GM18499 (cell line): ENCODE results near the gene FRMD3.

Experiments
- ATAC-seq: cut with Tn5 transposase; IDR thresholded peaks from one replicate; pipeline ENCODE4 v1.9.1; 2021; ENCODE audit warnings: moderate number of reproducible peaks; ENCODE audit not compliant: insufficient read depth, unreplicated experiment

The FRMD3 gene

DNA sequence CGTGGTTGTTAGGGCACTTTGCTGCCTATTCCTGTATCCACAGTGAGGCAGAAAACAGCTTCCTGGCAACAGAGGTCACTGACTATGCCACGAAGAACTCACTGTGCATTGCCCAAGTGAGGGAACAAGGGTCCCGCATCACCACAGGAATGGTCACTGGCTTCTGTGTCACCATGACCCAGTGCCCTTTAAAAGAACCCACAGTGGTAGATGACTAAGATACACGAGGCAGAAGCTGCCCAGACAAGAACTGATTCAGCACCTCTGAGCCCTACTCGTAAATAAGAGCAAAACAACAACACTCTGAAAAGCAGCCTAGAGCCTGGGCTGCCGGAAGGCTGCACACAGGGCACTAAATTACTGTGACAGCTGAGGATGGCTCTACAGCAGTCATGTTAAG, 238.6 kb downstream of the FRMD3 start:
- no peak for ATAC-seq

DNA sequence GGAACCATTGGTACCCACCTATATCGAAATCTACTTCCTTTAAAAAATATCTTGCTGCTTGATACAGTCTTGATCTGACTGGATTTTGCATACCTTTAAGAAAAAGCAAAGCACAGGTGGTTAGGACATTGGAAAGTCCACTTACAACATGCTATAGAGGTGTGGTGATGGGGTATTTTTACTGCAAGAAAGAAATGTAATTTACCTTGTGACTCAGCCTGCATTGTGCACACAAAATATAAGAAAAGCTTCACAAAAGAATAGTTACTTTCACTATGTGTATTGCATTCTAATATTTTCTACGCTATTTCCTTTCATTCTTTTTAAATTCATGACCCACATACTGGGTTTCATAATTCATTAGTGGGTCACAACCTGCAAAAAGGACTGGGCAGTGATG, 239.1 kb downstream of the FRMD3 start:
- no peak for ATAC-seq

DNA sequence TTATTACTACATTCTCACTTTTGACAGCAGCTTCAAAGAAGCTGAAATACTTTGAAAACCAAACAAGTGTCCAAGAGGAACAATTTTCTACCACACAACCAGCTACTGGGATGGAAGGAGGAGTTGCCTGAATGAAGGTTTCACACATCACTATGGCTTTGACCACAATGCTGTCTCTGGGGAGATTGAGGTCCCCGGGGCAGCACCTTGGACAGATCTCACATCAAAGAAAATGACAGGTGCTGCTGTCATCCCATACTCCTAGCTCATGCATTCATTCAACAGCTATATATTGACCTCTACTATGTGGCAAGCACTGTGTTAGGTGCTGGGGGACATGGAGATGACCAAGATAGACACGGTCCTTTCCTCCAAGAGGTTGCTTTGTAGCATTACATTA, 242.1 kb downstream of the FRMD3 start:
- no peak for ATAC-seq

DNA sequence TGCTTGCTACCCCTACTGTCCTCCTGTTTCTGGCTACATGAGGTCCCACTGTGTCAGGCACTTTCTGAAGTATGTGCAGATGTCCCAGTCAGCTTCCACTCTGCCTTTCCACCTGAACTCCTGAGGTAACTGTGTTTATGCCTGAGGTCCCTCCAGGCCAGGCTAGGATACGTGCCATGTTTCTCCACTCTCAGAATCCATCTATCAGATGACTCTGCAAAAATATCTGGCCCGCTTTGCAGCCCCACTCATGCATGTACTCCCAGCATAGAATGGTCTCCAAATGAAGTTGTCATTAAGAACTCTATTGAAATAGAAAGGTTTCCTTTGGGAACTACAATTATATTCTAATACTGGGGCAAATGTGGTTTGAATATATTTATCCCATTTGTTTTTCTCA, 243.4 kb downstream of the FRMD3 start:
- no peak for ATAC-seq

DNA sequence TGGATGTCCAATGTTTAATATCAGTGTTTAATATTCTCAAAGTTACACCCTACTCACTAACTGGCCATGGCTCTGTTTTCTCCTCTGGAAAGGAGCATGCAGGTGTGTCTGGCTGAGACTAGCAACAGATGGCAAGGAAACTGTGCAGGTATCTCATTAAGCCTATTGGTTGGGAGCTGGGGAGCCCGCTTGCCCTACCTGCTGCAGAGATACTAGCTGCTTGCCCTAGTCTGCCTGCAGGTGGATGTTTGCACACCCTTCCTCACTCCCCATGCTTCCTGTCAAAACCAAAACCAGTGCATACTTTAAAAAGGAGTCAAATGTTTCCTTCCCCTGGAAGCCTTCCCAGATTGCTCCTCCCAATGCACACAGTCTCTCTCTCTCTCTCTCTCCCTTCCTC, 247.0 kb downstream of the FRMD3 start:
- ATAC-seq = no peak

DNA sequence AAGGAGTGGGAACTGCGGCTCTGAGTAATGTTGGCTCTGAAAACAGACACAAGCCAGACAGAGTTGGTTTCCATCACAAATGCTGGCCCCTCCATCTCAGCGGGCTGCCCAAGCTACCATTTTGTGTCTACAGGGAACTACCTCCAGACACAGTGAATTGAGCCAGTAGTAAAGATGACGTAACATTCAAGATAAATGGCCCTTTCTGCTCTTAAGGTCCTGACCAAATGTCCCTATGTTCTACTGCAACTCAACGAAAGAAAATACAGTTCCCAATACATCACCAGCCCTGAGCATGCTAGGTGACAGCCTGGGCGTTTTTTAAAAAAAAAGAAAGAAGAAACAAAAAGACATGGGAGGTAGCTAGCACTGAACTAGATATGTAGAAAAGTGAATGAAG, 247.5 kb downstream of the FRMD3 start:
- ATAC-seq = no peak

DNA sequence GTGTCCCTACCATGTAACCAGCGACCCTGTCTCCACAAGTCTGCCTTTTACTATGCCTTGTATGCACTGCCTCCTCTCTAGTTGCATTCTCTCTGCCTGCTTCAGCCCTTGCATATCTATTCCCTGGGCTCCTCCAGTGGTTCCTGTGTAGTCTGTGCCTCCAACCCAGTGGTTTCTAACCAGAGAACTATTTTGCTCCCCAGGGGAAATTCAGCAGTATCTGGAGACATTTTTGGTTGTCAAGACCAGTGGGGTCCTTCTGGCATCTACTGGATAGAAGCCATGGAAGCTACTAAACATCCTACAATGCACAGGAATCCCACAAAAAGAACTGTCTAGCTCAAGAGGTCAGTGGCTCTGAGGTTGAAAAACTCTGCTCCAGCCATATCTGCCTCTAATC, 251.2 kb downstream of the FRMD3 start:
- no peak for ATAC-seq

DNA sequence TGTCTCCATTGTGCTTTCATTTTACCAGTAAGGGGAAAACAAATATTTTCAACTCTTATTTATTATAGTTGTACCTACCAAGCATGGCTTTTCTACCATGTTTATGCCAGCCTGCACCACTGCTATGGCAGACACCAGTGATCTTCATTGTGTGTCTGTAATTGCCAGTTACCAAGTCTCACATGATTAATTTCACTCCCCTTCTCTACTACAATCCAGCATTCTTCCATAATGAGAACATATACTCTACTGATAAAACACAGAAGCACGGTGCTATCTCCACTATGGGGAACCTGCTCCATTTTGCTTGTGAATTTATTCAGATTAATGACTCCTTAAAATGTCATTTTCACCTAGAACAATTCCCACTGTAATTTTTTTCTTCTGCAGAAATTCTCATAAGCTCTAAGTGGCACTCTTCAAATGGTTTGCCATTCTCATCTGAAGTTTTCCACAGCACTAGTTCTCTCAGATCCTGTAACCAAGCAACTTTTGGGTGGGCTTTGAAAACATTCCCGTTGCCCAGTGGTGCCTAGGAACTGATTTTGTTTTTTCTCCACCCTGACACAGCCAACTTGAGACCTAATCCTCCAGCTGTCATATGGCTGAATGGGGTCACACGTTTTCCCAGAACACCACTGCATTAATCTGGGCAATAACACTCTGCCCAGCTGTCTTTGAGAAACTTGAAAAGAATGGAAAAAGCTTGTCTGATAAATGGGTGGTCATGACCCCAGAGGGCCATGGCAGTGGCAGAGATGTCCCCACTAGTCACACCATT, 252.6 kb downstream of the FRMD3 start:
- no peak for ATAC-seq

DNA sequence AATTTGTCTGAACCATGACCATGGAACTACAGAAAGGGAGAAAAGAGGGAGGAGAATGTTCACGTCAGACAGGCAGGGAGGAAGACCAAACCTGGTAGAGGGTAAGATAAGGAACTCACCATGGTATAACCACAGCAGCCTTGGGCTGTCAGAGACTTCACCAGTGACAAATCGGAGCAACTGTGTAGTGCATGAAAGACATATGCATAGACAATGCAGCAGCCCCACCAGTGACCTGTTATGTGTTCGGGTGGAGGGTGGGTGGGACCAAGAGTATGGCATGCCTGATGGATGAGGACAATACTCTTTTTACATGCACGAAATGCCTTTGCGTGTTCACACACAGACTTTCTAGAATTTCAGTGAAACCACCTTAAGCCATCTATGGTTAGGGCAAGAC, 253.5 kb downstream of the FRMD3 start:
- ATAC-seq = no peak

DNA sequence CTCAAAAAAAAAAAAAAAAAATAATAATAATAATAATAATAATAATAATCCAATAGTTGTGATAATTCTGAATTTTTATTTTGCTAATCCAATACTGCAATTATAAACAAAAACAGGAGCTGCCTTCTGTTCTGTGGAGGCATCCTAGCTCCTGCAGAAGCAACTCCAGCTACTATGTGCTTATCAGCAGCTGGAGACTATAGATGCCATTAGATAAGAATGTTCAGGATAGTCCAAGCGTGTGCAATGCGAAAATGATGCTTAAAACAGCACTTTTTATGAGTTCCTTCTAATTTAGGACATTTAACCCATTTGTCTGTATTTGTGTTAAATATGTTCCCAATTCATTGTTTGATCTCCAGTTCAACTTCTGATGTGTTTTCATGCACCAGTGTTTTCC, 254.7 kb downstream of the FRMD3 start:
- no peak for ATAC-seq

DNA sequence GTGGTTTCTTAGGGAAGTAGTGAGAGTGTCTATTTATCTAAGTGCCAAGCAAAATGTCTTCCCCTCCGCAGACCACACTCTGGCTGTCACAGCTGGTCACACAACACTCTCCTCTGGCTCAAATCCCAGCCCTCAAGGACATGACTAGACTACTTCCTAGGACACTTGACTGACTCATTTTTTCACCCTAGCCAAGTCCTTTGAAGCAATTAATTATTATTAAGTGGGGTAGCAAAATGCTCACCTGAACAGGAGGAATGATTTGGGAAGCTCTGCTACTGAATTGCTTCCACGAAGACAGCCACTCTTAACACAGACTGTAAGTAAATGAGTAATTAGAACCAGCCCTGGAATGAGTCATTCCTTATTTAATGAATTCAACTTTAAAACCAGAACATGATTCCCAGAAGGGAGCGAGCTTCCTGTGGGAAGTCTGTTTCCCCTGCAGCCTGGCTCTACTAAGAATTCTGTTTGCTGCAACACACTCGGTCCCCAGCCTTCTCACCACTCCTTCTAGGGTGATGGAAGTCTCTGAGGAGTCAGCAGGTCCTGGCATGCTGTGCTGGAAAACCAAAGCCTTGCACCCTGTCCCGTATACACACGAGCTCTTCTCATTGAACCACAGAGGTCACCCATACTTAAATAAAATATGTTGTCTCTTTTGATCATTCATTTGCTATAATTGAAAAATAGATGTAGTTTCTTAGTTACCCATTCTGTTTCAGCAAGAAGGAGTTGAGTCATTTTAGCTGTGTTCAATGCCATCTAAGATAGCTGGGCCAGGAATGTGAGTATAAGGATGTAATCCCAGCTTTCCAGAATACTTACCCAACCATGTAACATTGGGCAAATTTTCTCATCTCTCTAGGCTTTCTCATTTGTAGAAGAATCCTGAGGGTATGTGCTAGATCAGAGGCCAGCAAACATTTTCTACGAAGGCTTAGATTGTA, 256.6 kb downstream of the FRMD3 start:
- no peak for ATAC-seq

DNA sequence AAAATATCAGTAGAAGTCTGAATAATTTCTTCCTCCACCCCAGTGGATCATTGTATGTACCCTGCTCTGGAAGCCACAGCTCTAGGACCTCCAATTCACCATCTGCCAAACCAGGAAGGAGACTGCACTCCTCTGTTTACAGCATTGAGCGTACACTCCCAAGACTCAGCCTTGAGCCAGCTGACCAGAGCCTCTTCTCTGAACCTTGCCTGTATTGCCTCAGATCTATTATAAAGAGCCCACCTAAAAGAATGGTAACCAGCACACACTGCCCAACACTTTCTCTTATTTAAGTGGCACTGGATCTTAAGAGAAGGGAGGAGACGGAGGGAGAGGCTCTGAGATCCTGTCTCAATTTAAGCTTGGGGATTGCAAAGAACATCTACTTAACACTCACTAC, 257.4 kb downstream of the FRMD3 start:
- ATAC-seq = no peak

DNA sequence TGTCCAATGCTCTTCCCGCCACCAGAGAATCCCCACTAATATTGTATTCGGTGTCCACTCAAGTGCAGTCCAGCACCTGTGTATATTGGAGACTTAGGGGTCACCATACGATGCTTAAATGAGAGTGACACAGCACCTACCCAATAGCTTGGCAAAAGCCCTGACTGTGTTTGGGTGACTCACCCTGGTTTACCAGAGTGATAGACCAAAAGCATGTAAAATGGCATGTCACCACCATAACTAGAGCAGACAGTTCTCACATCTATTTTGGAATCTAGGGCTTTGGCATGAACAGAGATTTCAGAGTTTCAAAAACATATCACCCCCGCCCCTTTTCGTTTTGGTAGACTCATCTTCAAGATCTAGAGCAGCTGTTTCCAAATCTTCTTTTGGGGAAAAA, 257.9 kb downstream of the FRMD3 start:
- no peak for ATAC-seq

DNA sequence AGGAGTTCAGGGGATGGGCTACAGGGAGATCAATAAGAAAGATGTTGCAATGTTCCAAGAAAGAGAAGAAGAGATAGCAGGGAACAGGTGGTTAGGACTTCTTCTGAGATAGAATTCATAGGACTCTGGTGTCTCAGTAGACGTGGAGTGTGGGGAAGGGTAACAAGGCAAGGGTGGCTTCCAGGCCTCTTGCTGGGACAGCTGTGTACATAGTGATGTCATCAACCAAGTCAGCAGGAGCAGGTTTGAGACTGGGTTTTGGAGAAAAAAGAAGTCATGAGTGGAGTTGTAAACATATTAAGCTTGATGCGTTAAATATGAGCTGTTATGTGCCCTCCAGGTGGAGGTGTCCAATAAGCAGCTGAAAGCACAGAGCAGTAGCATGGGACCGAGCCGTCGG, 263.4 kb downstream of the FRMD3 start:
- no peak for ATAC-seq

DNA sequence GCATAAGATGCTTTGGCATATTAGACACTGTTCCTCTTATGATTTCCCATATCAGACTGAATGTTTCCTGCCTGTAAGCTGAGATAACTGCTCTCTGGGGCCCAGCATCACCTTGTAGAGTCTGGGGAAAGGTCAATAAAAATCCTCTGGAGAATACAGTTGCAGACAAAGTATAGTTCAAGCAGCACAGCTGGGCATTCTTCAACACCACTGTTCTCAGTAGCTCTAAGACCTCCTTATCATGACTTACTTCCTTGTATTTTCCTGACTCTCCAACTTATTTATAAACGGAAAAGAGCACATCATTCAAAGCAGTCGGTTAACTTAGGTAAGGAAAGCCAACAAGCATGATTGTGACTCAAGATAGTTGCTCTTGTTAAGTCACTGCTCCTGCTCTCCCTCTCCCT, 266.5 kb downstream of the FRMD3 start:
- ATAC-seq = no peak

DNA sequence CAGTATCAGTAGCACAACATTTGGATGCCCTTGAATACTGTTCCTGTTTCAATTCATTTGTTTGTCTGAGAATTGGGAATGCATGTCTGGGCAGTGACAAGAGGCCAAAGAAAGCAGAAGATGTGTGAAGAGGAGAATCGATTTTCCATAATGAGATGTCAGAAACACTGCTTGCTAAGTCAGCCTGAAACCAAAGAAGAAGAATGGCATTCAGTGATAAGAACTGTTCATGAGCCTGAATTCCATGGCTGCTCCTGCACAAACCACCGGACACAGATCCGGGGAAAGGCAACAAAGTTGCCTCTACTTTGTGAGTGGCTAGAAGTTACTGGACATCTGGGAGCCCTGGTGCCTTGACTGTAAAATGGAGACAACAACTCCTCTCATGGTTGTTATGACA, 268.1 kb downstream of the FRMD3 start:
- ATAC-seq = no peak

DNA sequence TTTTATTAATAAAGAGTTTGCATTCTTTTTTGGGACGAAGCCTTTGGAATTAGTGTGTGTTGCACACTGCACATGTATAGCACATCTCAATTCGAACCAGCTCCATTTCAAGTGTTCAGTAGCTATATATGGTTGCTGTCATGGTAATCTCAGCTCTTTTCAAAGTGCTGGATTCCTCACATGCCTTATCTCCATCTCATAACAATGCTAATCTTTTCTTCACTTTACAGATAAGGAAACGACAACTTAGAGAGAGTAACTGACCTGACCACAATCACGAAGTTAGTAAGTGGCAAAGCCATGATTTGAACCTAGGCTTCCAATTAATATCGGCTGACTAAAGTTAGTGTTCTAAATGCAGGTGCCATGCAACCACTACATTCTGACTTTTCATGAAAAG, 270.5 kb downstream of the FRMD3 start:
- no peak for ATAC-seq

DNA sequence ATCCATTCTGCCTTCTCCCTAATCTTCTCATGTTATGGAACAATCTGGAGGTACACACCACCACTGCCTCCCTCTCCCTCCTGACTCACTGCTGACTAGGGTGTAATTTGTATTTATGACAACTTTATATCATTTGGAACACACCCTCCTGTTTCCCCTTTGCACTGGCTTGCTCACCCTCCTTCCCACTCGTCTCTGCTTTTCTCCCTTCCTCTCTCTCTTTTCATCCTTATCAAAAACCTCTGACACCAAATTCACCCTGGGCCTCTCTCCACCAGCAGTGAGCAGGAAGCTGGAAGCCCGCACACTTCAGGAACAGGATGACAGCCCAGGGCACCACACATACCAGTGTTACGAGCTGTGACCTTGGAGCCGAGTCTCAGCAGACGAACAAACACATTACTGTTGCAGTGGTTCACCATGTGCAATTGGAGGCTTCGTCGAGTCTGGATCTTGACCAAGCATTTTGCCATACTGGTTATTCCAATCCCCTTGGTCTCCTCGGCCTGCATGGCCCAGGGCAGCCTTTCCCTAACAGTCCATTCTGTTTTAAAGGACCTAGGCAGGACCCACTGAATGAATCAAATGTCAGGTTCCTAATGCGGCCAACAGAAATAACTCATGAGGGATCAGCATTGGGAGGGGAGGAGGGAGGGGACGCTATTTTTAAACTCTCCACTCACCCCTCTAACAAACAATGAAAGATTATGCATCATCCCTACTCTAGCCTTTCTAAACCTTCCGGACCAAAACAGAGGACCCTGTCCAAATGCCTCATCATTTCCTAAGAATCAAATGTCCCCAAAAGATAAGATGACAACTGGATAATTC, 271.3 kb downstream of the FRMD3 start:
- ATAC-seq = no peak

DNA sequence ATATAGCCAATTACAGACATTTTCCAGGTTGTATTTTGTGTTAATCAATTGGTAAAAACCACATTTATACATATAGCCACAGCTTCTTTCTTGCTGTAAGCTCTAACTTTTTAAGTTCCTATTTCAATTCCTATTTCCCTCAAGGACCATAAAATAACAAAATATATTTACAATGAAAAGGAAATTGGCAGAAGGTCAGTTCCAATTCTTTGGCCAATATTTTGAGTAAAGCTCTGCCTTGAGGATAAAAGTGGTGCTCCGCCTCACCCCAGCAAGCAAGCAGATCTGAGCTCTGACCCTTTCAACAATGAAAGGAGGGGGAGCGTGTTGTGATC, 271.9 kb downstream of the FRMD3 start:
- no peak for ATAC-seq

DNA sequence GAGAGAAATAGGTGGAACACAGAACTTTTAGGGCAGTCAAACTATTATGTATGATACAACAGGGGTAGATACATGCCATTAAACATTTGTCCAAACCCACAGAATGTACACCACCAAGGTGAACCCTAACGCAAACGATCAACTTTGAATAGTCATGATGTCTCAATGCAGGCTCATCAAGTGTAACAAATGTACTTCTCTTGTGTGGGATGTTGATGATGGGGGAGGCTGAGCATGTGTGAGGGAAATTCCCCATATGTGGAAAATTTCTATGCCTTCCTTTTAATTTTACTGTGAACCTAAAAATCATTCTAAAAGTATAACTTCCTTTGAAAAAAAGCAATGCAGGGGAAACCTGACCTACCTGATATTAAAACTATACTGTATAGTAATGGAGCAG, 273.9 kb downstream of the FRMD3 start:
- no peak for ATAC-seq

DNA sequence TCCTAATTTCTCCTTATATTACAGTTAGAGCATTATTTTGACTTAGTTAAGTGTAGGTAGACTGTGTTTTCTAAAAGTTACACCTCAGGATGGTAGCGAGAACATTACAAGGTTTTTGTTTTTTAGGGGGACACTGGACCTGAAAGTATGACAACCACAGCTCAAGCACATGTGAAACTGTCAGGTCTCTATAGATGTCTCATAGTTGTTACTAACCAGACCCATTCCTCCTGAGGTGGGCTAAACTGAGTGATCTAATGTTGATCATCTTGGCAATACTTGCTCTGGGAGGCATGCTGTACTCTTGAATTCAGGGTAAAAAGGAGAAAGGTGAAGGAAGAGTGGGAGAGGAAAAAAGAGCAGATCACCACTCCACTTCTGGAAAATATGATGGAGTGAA, 278.6 kb downstream of the FRMD3 start:
- no peak for ATAC-seq
